K562 (cell line): Measurements from ENCODE around the gene TUBGCP6. TPM values are rescaled to one million over a fixed set of nuclear protein-coding genes. Genes with fewer than 3 reads are reported as not detected.
A peak's percentile ranks its signal among the peaks of the same experiment; 100 is the strongest.

ENCODE experiments used
- ASH1L ChIP-seq: fragments of 450-650 bp; IDR thresholded peaks from 2 replicates; pipeline ENCODE4 v1.6.1; 2018; ENCODE audit warnings: borderline replicate concordance, mild to moderate bottlenecking, low read depth; ENCODE audit not compliant: partially characterized antibody
- ATF1 ChIP-seq, 2 experiments: fragments of 450-650 bp in 1 of 2; IDR thresholded peaks; 2 replicates each; pipeline ENCODE4 v1.6.1; 2016; ENCODE audit warnings: missing compliant biosample characterization in 1 of 2, missing genetic modification characterization in 1 of 2
- CBFB ChIP-seq: sonication (generic); formaldehyde crosslinking; IDR thresholded peaks from 2 replicates; pipeline ENCODE4 v1.4.0; 2020; ENCODE audit warnings: mild to moderate bottlenecking, missing genetic modification reagents
- CCNT2 ChIP-seq: IDR thresholded peaks from 2 replicates; pipeline ENCODE4 v1.6.1; 2011; ENCODE audit warnings: borderline replicate concordance, low read depth, mild to moderate bottlenecking, moderate library complexity, mixed read lengths, low read length; ENCODE audit not compliant: insufficient read length; ENCODE audit errors: extremely low read depth
- CSDE1 ChIP-seq, 2 experiments: fragments of 450-650 bp; IDR thresholded peaks; 2 replicates each; pipeline ENCODE4 v1.6.1; 2016; ENCODE audit warnings: mild to moderate bottlenecking in 1 of 2
- E2F3 ChIP-seq: fragments of 250-450 bp; sonication (Bioruptor Pico); IDR thresholded peaks from 2 replicates; pipeline ENCODE4 v1.4.0; 2020; ENCODE audit warnings: mild to moderate bottlenecking
- EP400 ChIP-seq: fragments of 450-650 bp; IDR thresholded peaks from 2 replicates; pipeline ENCODE4 v1.6.1; 2017; ENCODE audit warnings: antibody characterized with exemption, mild to moderate bottlenecking, moderate library complexity
- ETS1 ChIP-seq: conservative IDR thresholded peaks from 2 replicates; pipeline ENCODE4 v1.6.1; 2011; ENCODE audit warnings: low read depth, mild to moderate bottlenecking, low read length; ENCODE audit not compliant: control insufficient read depth
- L3MBTL2 ChIP-seq: fragments of 450-650 bp; IDR thresholded peaks from 2 replicates; pipeline ENCODE4 v1.6.1; 2016; ENCODE audit warnings: mild to moderate bottlenecking, moderate library complexity
- MNT ChIP-seq, 2 experiments: fragments of 450-650 bp; conservative IDR thresholded peaks; 2 replicates each; pipeline ENCODE4 v1.6.1; 2017; ENCODE audit warnings: mild to moderate bottlenecking in 2 of 2, moderate library complexity in 2 of 2
- NFIX ChIP-seq: fragments of 250-450 bp; sonication (Bioruptor Pico); IDR thresholded peaks from 2 replicates; pipeline ENCODE4 v1.4.0; 2020; ENCODE audit warnings: low read depth, mild to moderate bottlenecking, moderate library complexity
- POLR2A ChIP-seq: fragments of 450-650 bp; conservative IDR thresholded peaks from 2 replicates; pipeline ENCODE4 v1.6.1; 2016
- POLR2G ChIP-seq: fragments of 200-400 bp; formaldehyde crosslinking; IDR thresholded peaks from 2 replicates; pipeline ENCODE4 v1.6.1; 2017; ENCODE audit warnings: low read depth, mild to moderate bottlenecking, antibody characterized with exemption, low read length, moderate library complexity
- SFPQ ChIP-seq: fragments of 200-400 bp; formaldehyde crosslinking; IDR thresholded peaks from 2 replicates; pipeline ENCODE4 v1.6.1; 2017; ENCODE audit warnings: mild to moderate bottlenecking, low read depth, low read length, moderate library complexity
- SMARCC2 ChIP-seq: fragments of 450-650 bp; IDR thresholded peaks from 2 replicates; pipeline ENCODE4 v1.6.1; 2017; ENCODE audit warnings: antibody characterized with exemption, moderate library complexity, mild to moderate bottlenecking, low read depth
- THRB ChIP-seq: fragments of 450-650 bp; formaldehyde crosslinking; conservative IDR thresholded peaks from 2 replicates; pipeline ENCODE4 v1.4.0; 2022; ENCODE audit warnings: mild to moderate bottlenecking, missing genetic modification characterization
- ZNF398 ChIP-seq: fragments of 250-450 bp; sonication (Bioruptor Pico); IDR thresholded peaks from 2 replicates; pipeline ENCODE4 v1.8.0; 2021; ENCODE audit warnings: moderate library complexity, mild to moderate bottlenecking, inconsistent platforms
- ZSCAN29 ChIP-seq: fragments of 450-650 bp; IDR thresholded peaks from 2 replicates; pipeline ENCODE4 v1.6.1; 2017
- polyA plus RNA-seq, 8 experiments: library from polyadenylated mRNA; depleted of rRNA in 4 of 8; stranded (reverse) in 5 of 8; unstranded in 3 of 8; fragments of >200 nt; fragmentation: Nextera tagmentation in 2 of 8; fragmentation: Illumina TruSeq in 1 of 8; extraction: Ambion mirVana in 2 of 8; extraction: Trizol in 1 of 8; gene quantifications; 2 replicates each; pipeline versions ENCODE4 v1.2.1 to v1.2.3, GENCODE V29; 2011 to 2014; ENCODE audit warnings: inconsistent platforms in 1 of 8, missing spikeins in 1 of 8
- total RNA-seq, 7 experiments: library from RNA; depleted of rRNA in 6 of 7; stranded (reverse); fragments of >200 nt in 6 of 7; fragmentation: Illumina TruSeq in 2 of 7; extraction: Trizol in 2 of 7; gene quantifications; 2 replicates each; pipeline versions ENCODE4 v1.2.1 to v1.2.3, GENCODE V29; 2011 to 2021; ENCODE audit warnings: low replicate concordance in 1 of 7

The TUBGCP6 gene
- total and polyA plus RNA-seq, 9 of the 15 experiments (the other 6 are each of a cell fraction or from before 2014, with no cell fraction given), result 0.76 to 33.0 (median 10.1) TPM

- TF ChIP-seq THRB (CRISPR knock-in tag) (no peak), CSDE1 (IDR thresholded peaks at IDR 0.05) (no peak), ATF1 (CRISPR knock-in tag; IDR thresholded peaks at IDR 0.05) (no peak), ATF1 (tag; IDR thresholded peaks at IDR 0.05) (peak; percentile 93; the same call in 1 of the 2 replicates), MNT (conservative IDR thresholded peaks at IDR 0.05) (peak; percentile 3 to 47; a peak in 1 of 4 replicates), CBFB (CRISPR knock-in tag) (0 out of 2 replicates have a peak, but pooled peaks have one; percentile 38), E2F3 (CRISPR knock-in tag) (no peak), CCNT2 (peak; percentile 9), L3MBTL2 (peak; percentile 4), ASH1L (no peak), POLR2A (no peak; the same call in 1 of the 2 replicates), SMARCC2 (no peak), POLR2G (0 out of 2 replicates have a peak, but pooled peaks have one; percentile 20), SFPQ (no peak), NFIX (no peak), ZNF398 (CRISPR knock-in tag) (no peak), EP400 (peak; percentile 19; the same call in 1 of the 2 replicates), ETS1 (0 out of 2 replicates have a peak, but pooled peaks have one; percentile 3), ZSCAN29 (no peak)
Observed at GRCh38 chr22:50245214-50246072, 620 bp upstream of the TUBGCP6 start (continued).
